ENCODE data around the gene ZBTB7C. TPM values are rescaled to one million over a fixed set of nuclear protein-coding genes. Genes with fewer than 3 reads are reported as not detected.

Gene ZBTB7C
- total RNA-seq, 1 donor: not detected

DNA sequence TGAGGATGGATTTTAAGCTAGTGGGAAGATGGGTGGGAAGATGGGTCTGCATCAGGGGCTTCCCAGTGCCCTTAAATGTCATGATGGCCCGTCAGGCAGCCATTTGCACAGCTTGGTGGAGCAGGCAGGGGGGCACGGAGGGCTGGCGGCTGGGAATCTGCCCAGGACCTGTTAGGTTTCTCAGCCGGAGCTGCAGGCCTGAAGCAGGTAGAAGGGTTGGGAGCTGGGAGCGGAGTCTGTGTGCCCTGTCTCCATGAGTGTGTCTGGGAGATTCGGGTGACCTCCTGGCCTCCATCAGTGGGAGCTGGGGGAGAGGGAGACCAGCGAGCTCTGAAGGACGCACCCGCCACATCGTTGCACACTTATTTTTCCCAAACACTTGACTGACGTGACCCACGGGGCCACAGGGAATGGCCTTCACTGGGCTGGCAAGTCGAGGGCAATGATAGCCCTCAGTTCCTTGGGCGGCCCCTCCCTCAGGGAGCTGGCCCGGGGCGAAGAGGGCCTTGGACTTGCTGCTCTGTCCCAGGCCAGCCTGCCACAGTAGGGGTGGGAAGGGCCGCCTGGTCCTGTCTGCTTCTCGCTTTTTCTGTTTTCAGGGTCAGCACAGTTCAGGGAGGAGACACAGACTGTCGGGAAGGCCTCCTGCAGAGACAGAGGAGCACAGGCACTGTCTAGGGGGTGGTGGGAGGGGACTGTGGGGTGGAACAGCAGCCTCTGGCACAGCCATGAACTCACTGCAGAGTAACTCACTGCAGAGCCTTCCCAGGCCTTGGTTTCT, 236.8 kb downstream of the ZBTB7C start:
- DNase-seq (ENCODE audit: low read depth in 2 of 3, low spot score in 2 of 3): no peak

DNA sequence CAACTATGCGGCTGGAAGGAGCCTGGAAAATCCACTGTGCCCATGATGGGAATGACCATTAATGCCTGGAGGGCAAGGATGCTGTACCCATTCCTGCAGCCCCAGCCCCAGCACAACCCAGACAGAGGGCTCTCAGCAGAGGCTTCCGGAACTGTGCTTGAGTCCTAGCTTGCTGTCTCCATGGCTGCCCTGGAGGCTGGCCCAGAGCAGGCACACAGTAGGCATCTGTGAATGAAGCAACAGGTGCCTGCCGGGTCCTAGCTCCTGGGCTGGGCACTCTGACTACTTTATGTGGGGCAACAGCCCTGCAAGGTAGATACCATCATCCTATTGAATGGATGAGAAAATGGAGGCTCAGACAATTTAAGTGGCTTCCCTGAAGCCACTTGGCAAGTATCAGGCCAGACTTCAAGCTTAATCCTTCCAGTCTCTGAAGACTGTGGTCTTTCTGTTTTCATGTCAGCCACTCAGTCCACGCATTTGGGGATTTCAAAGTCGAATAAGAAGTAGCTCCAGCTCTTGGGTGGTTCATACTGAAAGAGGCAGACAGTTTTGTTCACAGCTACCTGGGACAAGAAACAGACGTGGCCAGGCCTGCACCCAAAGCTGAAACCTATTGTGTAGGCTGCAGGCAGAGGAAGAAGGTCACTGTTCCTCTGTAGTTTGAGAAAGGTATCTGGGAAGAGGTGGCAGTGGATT, 237.5 kb downstream of the ZBTB7C start:
- no peak for DNase-seq (ENCODE audit: low read depth in 2 of 3, low spot score in 2 of 3)

DNA sequence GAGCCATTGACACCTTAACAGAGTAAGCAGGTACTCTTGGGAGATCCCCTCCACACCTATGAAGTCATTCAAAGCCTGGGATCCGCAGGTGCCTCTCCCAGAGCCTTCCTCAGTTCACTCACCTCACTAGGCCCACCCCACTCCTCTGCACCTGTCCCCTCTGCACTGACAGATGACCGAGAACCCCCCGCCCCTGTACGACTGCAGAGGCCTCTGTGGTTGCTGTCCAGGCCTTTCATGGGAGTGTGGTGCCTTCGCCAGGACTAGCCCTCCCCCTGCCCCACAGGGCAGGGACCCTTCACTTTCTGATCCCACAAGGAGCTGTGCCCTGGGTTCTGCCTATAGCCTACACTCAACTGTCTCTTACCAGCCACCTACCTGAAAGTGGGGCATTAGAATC, 238.5 kb downstream of the ZBTB7C start:
- no peak for DNase-seq (ENCODE audit: low read depth in 2 of 3, low spot score in 2 of 3)

DNA sequence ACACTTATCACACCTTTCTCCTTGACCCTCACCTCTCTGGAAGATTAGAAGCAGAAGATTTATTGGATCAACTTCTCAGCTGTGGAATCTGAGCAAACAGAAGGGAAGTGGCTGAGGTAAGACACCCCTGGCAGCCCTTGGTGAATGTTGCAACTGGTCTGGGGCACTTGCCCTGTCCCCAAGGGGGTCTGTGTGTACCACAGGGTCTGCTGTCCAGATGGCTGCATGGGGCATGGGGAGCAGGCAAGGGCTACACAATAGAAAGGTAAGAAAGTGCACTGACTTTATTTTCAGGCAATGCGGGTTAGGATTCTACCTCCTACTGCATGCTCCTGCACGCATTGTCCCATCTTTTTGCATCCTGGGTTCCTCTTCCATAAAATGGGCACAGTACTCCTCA, 240.3 kb downstream of the ZBTB7C start:
- no peak for DNase-seq (ENCODE audit: low read depth in 2 of 3, low spot score in 2 of 3)

DNA sequence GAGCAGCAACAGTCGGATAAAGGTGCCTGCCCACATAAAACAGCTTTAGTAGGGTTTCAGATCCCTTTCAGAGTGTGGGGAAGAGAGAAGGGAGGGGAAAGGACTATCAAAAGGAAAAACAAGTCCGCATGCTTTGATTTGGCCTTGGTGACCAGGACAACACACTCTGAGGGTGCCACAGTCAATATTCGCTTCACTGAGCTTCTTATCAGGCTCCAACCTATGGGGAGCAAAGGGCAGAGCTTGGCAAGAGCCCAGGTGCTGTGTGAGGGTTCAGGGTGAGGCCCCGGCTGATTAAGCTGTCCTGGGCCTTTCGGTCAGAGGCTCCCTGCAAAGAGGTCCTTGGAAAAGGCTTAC, 241.3 kb downstream of the ZBTB7C start:
- no peak for DNase-seq (ENCODE audit: low read depth in 2 of 3, low spot score in 2 of 3)

DNA sequence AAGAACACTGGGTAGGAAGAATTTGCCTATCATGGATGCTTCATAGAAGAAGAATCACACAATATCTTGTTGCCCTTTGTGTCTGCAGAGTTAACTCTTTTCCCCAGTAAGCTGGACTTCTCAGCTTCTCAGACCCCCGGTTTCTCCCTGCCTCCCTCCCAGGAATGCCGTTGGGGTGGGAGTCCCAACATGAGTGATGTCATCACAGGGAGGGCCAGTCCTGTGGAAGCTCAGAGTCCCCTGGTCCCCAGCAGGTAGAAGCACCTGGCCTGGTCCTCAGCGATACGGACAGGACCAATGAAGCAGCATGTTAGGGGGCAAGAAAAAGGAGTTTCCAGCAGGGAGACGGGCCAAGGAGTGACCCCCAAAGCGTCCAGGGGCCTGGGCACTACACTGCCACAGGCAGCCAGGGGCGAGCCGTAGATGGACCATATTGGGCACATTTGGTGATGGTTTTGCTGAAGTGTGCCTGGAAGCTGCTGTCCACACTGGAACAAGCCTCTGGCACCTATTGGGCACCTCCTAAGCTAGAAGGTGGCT, 242.8 kb downstream of the ZBTB7C start:
- no peak for DNase-seq (ENCODE audit: low read depth in 2 of 3, low spot score in 2 of 3)

DNA sequence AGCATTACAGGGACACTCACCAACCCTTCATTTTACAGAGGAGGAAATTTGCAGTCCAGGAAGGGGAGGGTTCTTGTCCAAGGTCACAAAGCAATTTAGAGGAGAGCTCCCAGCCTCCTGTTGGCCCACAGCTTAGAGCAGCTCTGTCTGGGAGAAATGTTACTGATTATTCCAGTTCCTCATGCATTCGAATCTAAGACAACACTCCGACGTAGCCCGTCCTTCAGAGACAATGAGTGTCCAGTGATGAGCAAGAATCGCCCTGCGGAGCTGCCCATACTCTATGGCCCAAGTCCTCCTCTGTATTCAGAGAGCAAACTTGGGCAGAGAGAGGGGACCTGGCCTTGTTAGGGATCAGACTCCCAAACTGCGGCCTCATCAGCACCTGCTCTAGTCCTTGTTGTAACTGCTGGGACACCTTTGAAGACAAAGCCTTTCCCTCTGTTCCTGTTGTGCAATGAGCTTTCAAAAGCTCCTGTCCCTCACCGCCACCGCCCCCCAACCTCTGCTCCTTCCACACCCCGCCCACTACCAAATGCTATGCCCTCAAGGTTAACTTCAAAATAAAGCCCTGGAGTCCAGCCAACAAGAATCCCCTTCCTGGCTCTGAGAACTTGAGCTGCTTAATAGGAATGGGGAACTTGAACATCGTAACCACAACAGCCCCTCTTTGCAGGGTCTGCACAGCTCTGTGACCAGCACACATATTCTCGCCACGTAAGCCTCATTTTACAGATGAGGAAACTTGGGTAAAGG, 243.9 kb downstream of the ZBTB7C start:
- peak in 2 of 3 donors; percentile 57 to 82 for DNase-seq (ENCODE audit: low read depth in 2 of 3, low spot score in 2 of 3)

DNA sequence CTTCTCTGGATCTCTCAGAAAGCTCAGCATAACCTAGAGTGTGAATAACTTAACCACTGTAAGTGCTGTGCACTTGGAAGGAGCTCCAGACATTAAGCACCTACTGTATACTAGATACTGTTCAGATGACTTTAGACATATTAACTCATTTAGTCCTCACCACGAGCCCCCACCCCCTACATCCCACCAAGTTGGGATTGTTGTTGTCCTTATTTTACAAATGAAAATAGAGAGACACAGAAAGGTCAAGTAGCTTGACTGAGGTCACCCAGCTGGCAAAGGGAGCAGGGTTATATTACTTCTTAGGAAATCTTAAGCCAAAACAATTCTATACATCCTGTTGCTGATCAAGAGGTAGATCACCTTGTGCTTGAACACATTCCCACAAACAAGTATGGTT, 244.5 kb downstream of the ZBTB7C start:
- no peak for DNase-seq (ENCODE audit: low read depth in 2 of 3, low spot score in 2 of 3)

DNA sequence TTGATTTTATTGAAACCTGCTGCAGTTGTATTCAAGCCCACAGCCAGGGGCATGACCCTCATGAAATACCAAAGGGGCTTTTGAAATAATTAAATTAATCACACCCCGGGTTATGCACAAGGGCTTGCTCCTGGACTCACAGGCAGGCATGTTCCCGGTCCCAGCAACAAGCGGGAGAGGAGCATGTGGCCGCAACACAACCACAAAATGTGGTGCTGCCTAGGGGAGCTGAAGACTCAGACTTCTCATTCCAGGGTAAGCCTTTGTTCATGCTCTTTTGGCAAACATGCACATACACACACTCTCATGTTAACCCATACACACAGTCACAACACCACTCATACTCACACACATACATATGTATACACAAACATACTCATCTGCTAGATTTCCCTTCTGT, 245.1 kb downstream of the ZBTB7C start:
- no peak for DNase-seq (ENCODE audit: low read depth in 2 of 3, low spot score in 2 of 3)

DNA sequence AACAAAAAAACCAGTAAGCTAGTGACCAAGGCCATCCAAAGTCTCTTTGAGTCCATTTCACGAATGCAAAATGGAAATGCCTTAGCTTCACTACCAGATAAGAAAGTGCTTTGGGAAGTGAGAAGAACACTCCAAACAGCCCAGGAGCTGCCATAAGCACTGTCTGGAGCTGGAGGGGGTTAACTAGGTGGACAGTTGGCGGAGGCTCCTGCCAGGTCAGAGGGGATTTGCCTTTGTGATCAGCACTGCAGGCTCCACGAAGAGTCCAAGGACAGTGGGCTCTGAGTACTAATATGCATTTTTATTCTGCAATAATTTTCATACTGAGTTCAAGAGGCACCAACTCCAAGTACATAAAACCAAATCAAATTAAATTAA, 245.5 kb downstream of the ZBTB7C start:
- no peak for DNase-seq (ENCODE audit: low read depth in 2 of 3, low spot score in 2 of 3)

DNA sequence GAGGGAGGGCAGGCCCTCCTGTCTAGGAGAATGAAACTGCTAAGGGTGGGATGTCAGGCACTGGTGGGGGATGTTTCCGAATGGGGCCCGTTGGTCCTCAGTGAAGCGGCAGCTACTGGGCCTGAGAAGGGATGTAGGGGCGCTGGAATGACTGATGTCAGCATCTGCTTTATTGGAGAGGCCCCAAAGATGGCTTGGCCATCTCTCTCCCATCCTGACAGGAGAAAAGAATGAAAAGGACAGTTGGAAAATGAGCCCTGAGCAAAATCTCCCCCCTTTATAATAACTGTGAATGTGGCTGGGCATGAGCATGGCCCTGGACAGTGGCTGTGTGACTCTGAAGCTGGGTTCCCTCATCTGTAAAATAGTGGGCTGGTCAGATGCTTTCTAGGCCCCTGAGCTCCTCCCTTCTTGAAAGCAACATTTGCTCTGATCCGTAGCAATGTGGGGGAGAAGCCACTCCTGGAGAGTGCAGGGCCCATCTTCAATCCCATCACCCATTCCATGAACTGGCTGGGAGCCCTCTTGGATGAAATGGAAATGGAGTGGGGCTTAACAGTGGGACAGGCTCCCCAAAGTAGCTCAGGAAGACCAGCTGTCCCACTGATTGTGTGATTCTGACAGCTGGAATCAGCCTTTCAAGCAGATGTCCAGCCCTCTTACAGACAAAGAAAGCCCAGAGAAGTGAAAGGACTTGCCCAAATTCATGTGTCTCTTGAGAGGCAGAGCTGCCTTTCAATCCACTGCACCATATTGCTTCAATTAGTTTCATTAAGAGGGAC, 246.0 kb downstream of the ZBTB7C start:
- no peak for DNase-seq (ENCODE audit: low read depth in 2 of 3, low spot score in 2 of 3)

DNA sequence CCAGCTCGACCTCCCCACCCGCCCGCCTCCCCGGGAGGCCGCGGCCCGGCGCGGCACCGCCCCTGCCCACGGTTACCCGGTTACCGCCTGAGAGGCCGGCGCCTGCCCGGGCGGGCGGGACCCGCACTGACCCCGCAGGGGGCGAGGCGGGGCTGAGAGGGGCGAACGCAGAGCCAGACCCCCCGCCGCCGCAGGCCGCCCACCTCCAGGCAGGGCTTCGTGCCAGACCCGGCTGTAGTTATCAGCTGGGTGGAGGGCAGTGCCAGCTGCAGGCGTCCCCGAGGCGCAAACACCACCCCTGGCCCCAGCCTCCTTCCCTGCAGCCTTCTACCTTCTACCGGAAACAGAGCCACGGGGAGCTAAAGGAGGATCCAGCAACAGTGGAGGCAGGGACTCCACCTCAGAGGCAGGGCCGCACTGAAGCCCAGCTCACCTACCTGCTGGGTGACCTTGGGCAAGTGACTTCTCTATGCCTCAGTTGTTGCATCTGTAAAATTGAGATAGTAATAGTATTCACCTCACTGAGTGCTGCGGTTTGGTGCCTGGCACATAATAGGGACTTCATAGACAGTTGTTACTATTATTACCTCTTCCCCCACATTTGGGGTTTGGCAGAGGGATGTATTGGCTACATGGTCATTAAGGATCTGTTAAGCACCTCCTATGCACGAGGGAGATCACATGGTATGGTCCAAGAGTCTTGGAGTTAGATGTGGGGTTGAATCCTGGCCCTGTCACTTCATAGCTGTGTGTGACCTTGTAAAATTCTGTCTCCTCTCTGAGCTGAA, 247.1 kb downstream of the ZBTB7C start:
- no peak for DNase-seq (ENCODE audit: low read depth in 2 of 3, low spot score in 2 of 3)

DNA sequence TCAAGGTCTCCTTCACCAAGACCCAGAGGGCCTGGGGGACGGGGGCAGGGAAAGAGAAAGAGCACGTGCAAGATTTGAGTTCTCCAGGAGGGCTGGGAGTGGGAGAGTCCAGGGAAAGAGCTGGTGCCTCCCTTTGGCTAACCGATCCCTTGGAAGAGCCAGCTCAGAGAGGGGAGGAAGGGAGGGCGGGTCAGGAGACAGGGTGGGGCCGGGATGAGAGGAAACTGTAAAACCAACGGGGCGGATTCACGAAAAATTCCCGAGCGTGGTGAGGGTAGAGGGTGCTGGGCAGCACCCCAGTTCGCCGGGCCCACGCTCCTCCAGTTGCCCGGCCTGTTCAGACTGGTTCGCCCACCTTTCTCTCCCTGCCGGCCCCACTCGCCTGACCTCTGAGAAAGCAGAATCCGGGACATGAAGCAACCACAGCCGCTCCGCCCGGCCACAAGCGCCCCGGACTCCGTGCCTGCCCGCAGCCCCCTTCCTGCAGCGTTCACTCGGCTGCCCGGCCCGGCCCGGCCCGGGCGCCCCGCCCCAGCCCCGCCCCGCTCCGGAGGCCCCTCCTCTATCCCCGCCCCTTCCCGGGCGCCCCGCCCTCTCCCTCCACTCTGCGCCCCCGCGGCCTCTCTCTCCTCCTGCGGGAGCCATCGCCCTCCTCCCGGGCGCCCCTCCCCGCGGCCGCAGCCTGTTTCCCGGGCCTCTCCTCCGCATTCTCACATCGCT, 247.8 kb downstream of the ZBTB7C start:
- DNase-seq (ENCODE audit: low read depth in 2 of 3, low spot score in 2 of 3): peak; percentile 23 to 38 (median 28)

DNA sequence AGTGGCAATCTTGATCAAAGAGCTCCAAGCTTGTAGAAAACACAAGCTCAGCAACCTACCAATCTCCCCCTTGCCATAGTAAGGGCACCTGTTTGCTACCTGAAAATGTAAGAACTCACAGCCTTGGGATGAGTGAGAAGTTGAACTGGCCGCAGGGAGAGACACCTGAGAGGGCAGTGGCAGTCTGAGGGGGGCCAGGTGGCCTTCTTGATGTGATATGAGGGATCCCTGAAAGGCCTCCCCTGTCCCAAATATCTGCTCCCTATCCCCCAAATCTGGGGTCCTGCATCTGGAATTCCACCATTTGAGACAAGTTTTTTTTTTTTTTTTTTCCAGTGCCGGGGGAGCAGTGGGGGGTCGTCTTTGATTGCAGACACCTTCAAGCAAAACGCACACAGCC, 248.6 kb downstream of the ZBTB7C start:
- no peak for DNase-seq (ENCODE audit: low read depth in 2 of 3, low spot score in 2 of 3)

DNA sequence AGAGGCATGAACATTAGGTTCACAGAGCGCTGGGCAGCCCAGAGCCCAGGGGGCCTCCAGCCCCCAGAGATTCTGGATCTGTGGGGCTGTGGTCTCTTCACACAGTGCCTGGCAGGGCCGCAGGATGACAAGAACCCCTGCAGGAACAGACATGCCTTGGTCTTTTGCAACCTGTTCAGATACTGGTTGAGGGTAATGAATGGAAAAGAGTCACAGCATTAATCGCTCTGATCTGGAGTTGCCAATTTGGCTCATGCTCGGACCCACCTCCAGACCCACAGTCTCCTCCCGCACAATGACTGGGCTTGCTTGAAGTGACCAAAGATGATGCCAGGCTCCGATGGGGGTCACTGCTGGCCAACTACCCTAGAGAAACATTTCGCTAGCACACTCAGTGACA, 249.4 kb downstream of the ZBTB7C start:
- DNase-seq (ENCODE audit: low read depth in 2 of 3, low spot score in 2 of 3): no peak

DNA sequence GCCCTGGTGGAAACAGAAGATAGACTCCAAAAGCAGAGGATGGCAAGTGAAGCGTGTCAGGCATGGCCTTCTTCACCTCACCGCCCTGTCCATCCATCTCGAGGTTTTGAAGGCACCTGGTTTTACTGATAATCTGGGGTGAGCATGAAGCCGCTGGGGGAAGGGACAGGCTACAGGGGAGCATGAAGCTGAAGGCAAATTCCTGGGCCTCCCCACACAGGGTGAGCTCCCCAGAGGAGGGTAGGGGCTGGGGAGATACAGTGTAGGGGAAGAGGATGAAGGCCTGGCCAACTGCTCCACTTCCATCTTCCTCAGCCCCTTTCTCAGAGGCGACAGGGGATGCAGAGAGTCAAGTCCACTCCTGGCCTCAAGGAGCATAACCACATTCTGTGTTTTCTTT, 250.5 kb downstream of the ZBTB7C start:
- DNase-seq (ENCODE audit: low read depth in 2 of 3, low spot score in 2 of 3): no peak

DNA sequence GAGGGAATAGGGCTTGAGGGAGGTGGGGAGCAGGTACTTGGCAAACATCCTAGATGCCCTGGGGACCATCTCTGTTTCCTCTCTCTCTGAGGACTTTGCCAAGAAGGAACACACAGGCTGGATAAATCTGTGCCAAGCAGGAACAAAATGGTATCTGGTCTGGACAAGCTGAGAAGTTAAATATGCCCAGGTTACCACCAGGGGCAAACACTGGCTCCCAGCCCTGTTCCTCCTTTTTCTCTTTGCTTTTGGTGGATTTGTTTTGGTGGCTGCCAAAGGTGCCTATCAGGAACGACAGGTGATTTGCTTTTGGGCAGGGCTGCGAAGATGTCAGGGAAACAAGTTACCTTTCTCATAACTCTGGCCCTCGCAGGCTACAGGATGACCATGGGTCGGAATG, 251.2 kb downstream of the ZBTB7C start:
- DNase-seq (ENCODE audit: low read depth in 2 of 3, low spot score in 2 of 3): no peak

DNA sequence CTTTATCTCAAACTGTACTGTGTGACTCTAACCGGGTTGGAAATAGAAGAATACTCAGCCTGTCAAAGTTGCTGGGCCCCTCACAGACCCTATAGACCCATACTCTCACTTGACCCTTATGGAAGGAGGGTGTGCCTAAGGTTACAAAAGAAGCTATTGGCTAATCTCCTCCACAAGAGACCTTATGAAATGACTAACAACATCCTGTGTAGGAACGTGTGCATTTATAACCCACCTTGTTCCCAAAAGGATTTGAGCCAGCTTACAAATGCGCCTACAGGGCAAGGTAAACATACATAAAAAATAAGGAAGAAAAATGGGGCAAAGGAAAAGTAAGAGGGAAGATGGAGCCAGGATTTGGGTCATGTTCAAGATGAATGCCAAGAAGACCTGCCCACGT, 253.3 kb downstream of the ZBTB7C start:
- no peak for DNase-seq (ENCODE audit: low read depth in 2 of 3, low spot score in 2 of 3)

DNA sequence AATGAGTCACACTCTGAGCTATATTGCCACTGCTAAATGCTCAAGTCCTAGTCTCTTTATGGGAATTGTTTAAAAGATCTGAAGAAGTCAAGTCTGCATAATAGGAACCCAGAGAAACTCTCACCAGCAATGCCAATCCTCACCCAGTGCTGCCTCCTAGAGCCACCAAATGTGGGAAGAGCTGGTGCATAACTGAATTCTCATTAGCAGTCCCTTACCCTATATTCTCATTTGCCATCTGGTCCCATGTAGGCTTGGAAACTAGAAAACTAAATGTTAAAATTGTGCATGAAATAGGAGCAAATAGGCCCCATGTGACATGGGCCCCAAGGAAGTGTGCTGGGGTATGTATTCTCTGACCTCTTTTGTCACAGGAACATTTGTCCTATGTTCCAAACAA, 254.4 kb downstream of the ZBTB7C start:
- no peak for DNase-seq (ENCODE audit: low read depth in 2 of 3, low spot score in 2 of 3)
